MCF 10A (cell line): ENCODE results near the gene NOD2. TPM values are rescaled to one million over a fixed set of nuclear protein-coding genes. Genes with fewer than 3 reads are reported as not detected.

Experiments used
- BruUV-seq: library from RNA; stranded (reverse); fragments of 400-500 nt; replicated peaks from 2 replicates; lab custom pipeline; 2021; lab: Mats Ljungman, UMichigan
- CTCF ChIA-PET: fragments of 300-600 bp; sonication (Branson Sonifier 250); formaldehyde crosslinking; extraction: SDS; loops from one replicate; lab custom pipeline; 2021; ENCODE audit warnings: antibody characterized with exemption, inconsistent platforms; lab: Yijun Ruan, JAX
- POLR2A ChIA-PET: fragments of 300-600, 350-650 bp; sonication (Branson Sonifier 250); formaldehyde crosslinking; extraction: SDS; loops from one replicate; lab custom pipeline; 2020; ENCODE audit warnings: antibody characterized with exemption, inconsistent platforms; lab: Yijun Ruan, JAX
- DNase-seq: peaks from one replicate; pipeline ENCODE4 v3.0.0-alpha.2; 2018; ENCODE audit not compliant: unreplicated experiment
- H3K27ac Mint-ChIP-seq: one replicate; pipeline ENCODE4 v1.8.0; 2022; ENCODE audit warnings: mild to moderate bottlenecking, low read depth, mixed read lengths; ENCODE audit not compliant: unreplicated experiment
- H3K27me3 Mint-ChIP-seq: one replicate; pipeline ENCODE4 v1.8.0; 2022; ENCODE audit warnings: mixed read lengths; ENCODE audit not compliant: insufficient read depth, unreplicated experiment
- H3K36me3 Mint-ChIP-seq: one replicate; pipeline ENCODE4 v1.8.0; 2022; ENCODE audit warnings: mild to moderate bottlenecking, moderate library complexity, mixed read lengths; ENCODE audit not compliant: insufficient read depth, unreplicated experiment
- H3K4me1 Mint-ChIP-seq: one replicate; pipeline ENCODE4 v1.8.0; 2022; ENCODE audit warnings: mixed read lengths; ENCODE audit not compliant: insufficient read depth, unreplicated experiment
- H3K4me3 Mint-ChIP-seq: one replicate; pipeline ENCODE4 v1.8.0; 2022; ENCODE audit warnings: mild to moderate bottlenecking, moderate library complexity, mixed read lengths; ENCODE audit not compliant: unreplicated experiment
- H3K9me3 Mint-ChIP-seq: one replicate; pipeline ENCODE4 v1.8.0; 2022; ENCODE audit warnings: mixed read lengths; ENCODE audit not compliant: unreplicated experiment
- CTCF ChIP-seq: fragments of 200-600 bp; IDR thresholded peaks from one replicate; pipeline ENCODE4 v1.8.0; 2022; ENCODE audit warnings: antibody characterized with exemption, mild to moderate bottlenecking; ENCODE audit not compliant: unreplicated experiment
- intact Hi-C: fragments of 100-400 bp; cut with micrococcal nuclease; formaldehyde crosslinking; loops from 2 replicates; pipeline ENCODE4 v1.14.1; 2022
- total RNA-seq: library from RNA; stranded (reverse); gene quantifications from 2 replicates; pipeline ENCODE4 v1.2.3, GENCODE V29; 2022

Gene NOD2
- total RNA-seq, 1 experiment from 2014 or later: 1.7 TPM

- DNase-seq: no peak
- Mint-ChIP-seq H3K4me1 (peaks cover 35% of the 10 kb centered on the region), H3K27me3 (no peaks in the 10 kb centered on the region), H3K27ac (peak overlapping the region; percentile 62), H3K4me3 (peak overlapping the region; percentile 63), H3K36me3 (no peaks in the 10 kb centered on the region), H3K9me3 (no peaks in the 10 kb centered on the region)
- CTCF ChIA-PET: no interaction called here
- TF ChIP-seq CTCF: no peak
- intact Hi-C loops: no loop called here
- BruUV-seq: no TSS peak
- POLR2A ChIA-PET: interaction anchor here (0.8 kb wide), 1 partner anchor 53 kb away, joined by 3 read pairs; no protein-coding TSS in a partner anchor
Measured at GRCh38 chr16:50692644-50692998, 785 bp upstream of the NOD2 start.

- Mint-ChIP-seq H3K27me3 (no peaks in the 10 kb centered on the region), H3K36me3 (no peaks in the 10 kb centered on the region), H3K27ac (no peak overlapping the region), H3K9me3 (no peaks in the 10 kb centered on the region), H3K4me1 (peaks cover 42% of the 10 kb centered on the region), H3K4me3 (peak overlapping the region; percentile 63)
- BruUV-seq: no TSS peak
- POLR2A ChIA-PET: interaction anchor here (0.7 to 1.4 kb wide), 3 partner anchors 28 to 1604 kb away, joined by 3 to 4 read pairs (median 3); no protein-coding TSS in a partner anchor
- no peak for TF ChIP-seq CTCF
- CTCF ChIA-PET: interaction anchor here (0.5 to 2.6 kb wide), 7 partner anchors 19 to 341 kb away, joined by 3 to 9 read pairs (median 3); no protein-coding TSS in a partner anchor
- intact Hi-C loops: no loop called here
- DNase-seq: no peak
Measured at GRCh38 chr16:50694206-50694605, 800 bp downstream of the NOD2 start.

- Mint-ChIP-seq H3K36me3 (peaks cover 11% of the 10 kb centered on the region), H3K4me3 (peak overlapping the region; percentile 8), H3K27me3 (no peaks in the 10 kb centered on the region), H3K9me3 (no peaks in the 10 kb centered on the region), H3K4me1 (peaks cover 48% of the 10 kb centered on the region), H3K27ac (peak overlapping the region; percentile 97)
- BruUV-seq: no TSS peak
- intact Hi-C loops: no loop called here
- ChIA-PET CTCF (interaction anchor here (0.5 to 2.6 kb wide), 9 partner anchors 20 to 342 kb away, joined by 3 to 9 read pairs (median 3); no protein-coding TSS in a partner anchor), POLR2A (interaction anchor here (0.7 to 2.7 kb wide), 3 partner anchors 27 to 49 kb away, joined by 4 to 20 read pairs (median 4); no protein-coding TSS in a partner anchor)
- no peak for DNase-seq
- no peak for TF ChIP-seq CTCF
Measured at GRCh38 chr16:50695017-50696000, 1.9 kb downstream of the NOD2 start.

GRCh38 chr16:50696126-50696525 lies 2.7 kb downstream of the NOD2 start:
- Mint-ChIP-seq H3K27ac (peak overlapping the region; percentile 97), H3K9me3 (no peaks in the 10 kb centered on the region), H3K27me3 (no peaks in the 10 kb centered on the region), H3K36me3 (peaks cover 12% of the 10 kb centered on the region), H3K4me3 (no peak overlapping the region), H3K4me1 (peaks cover 49% of the 10 kb centered on the region)
- BruUV-seq: TSS peak; percentile 71
- ChIA-PET CTCF (interaction anchor here (0.7 to 2.6 kb wide), 7 partner anchors 9 to 321 kb away, joined by 4 to 9 read pairs (median 4); no protein-coding TSS in a partner anchor), POLR2A (interaction anchor here (1.0 to 2.7 kb wide), 5 partner anchors 22 to 335 kb away, joined by 3 to 29 read pairs (median 6); partner anchors contain the start of gene CYLD)
- no peak for TF ChIP-seq CTCF
- intact Hi-C loops: no loop called here
- no peak for DNase-seq
